ENCODE data around the gene UBE2V1. TPM values are rescaled to one million over a fixed set of nuclear protein-coding genes. Genes with fewer than 3 reads are reported as not detected.

Gene UBE2V1
- total RNA-seq, 1 donor = 105 TPM

GRCh38 chr20:50149481-50150254, 36.7 kb upstream of the UBE2V1 start:
- no peak for TF ChIP-seq CTCF (IDR thresholded peaks at IDR 0.05; ENCODE audit: insufficient read depth, low read length)

GRCh38 chr20:50146732-50147662, 34.0 kb upstream of the UBE2V1 start:
- TF ChIP-seq CTCF (IDR thresholded peaks at IDR 0.05; ENCODE audit: insufficient read depth, low read length) = no peak
- H3K4me3 ChIP-seq (ENCODE audit: low read depth, low read length) = no peak overlapping the region
- DNase-seq (ENCODE audit: low read depth) = peak; percentile 30

More at GRCh38 chr20:50149481-50150254, 36.7 kb upstream of the UBE2V1 start:
- no peak overlapping the region for H3K4me3 ChIP-seq (ENCODE audit: low read depth, low read length)
- no peak for DNase-seq (ENCODE audit: low read depth)

GRCh38 chr20:50146214-50146613, 33.3 kb upstream of the UBE2V1 start:
- H3K4me3 ChIP-seq (ENCODE audit: low read depth, low read length) = no peak overlapping the region
- no peak for DNase-seq (ENCODE audit: low read depth)
- TF ChIP-seq CTCF (IDR thresholded peaks at IDR 0.05; ENCODE audit: insufficient read depth, low read length) = no peak

GRCh38 chr20:50145566-50145965, 32.6 kb upstream of the UBE2V1 start:
- H3K4me3 ChIP-seq (ENCODE audit: low read depth, low read length) = no peak overlapping the region
- no peak for TF ChIP-seq CTCF (IDR thresholded peaks at IDR 0.05; ENCODE audit: insufficient read depth, low read length)
- DNase-seq (ENCODE audit: low read depth) = no peak

DNA sequence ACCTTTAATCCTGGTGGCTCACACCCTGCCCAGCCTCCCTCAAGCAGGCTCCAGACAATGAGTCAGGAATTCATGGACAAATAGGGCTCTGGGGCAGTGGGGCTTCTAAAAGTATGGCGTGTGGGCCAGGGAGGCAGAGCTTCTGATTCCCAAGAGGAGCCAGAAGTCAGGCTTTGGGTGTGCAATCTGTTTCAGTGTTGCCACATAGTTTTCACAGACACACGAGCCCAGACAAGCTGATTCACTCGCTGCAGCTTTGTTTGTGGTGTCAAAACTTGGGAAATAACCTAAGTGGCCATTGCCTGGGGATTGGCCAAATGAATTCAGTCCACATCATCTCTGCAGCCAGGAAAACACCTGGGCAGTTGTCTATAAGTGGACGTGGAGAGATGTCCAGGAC, 31.4 kb upstream of the UBE2V1 start:
- DNase-seq (ENCODE audit: low read depth) = peak; percentile 99
- TF ChIP-seq CTCF (IDR thresholded peaks at IDR 0.05; ENCODE audit: insufficient read depth, low read length) = no peak
- H3K4me3 ChIP-seq (ENCODE audit: low read depth, low read length) = no peak overlapping the region

DNA sequence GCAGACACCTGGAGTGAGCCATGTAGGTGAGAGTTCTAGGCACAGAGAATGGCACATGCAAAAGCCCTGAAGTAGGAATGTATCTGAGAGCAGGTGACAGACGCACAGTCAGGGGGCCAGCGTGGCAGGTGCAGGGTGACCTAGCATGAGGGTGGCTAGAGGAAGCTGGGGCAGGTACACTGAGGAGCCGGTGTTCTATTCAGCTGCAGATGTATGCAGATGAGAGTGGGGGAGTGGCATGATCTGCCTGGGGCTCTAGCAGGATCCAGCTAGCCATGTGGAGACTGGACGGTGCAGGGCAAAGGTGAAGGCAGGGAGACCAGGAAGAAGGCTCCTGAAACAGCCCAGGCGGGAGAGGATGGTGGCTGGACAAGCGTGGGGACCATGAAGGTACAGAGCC, 29.9 kb upstream of the UBE2V1 start:
- TF ChIP-seq CTCF (IDR thresholded peaks at IDR 0.05; ENCODE audit: insufficient read depth, low read length) = no peak
- no peak overlapping the region for H3K4me3 ChIP-seq (ENCODE audit: low read depth, low read length)
- no peak for DNase-seq (ENCODE audit: low read depth)

Data from fibroblast of the aortic adventitia (primary cell).